ENCODE results near the gene NSG2. TPM values are rescaled to one million over a fixed set of nuclear protein-coding genes. Genes with fewer than 3 reads are reported as not detected.

Gene NSG2
- total and polyA plus RNA-seq, 2 donors (not counting 1 experiment from before 2014, with no cell fraction given), result not detected

DNA sequence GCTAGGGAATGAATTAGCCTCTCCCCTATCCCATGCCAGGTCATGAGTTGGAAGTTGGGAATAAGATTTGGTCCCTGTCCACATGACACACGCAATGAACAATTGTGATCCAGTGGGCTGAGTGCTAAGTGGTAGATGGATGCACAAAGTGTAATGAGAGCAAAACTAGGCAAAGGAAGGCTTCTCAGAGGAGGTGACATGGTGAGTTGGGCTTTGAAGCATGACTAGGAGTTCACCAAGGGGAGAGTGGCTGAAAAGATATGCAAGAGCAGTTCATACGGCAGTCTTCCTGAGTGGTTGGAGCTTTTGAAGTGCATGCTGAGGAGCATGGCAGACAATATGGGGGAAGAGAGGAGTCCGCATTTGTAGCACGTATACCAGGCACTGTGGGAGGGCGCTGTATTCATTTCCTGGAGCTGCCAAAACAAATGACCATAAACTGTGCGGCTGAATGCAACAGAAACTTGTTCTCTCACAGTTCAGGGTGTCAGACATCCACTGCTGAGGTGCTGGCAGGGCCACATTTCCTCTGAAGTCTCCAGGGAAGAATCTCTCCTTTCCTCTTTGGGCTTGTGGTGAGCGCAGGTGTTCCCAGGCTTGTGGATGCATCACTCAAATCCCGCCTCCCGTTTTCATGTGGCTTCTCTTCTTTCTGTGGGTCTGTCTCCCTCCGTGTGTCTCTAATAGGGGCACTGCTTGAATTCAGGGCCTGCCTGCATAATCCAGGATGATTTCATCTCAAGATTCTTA lies 49.5 kb downstream of the NSG2 start:
- no peaks in the 10 kb centered on the region for H3K36me3 ChIP-seq (replicated peaks in 1 of 2; ENCODE audit: control extremely low read depth in 1 of 2, control insufficient read depth in 1 of 2, extremely low read depth in 1 of 2, insufficient read depth in 2 of 2, low read length in 1 of 2)
- no peak overlapping the region for H3K27ac ChIP-seq (ENCODE audit: low read length in 2 of 2)
- no peaks in the 10 kb centered on the region for H3K79me2 ChIP-seq (ENCODE audit: control insufficient read depth, insufficient read depth, low read length)
- 37% methylated on average over 9 of the region's 10 CpGs for WGBS (ENCODE audit: insufficient coverage)
- H3K9me3 ChIP-seq (ENCODE audit: control extremely low read depth in 1 of 3, control insufficient read depth in 2 of 3, insufficient read depth in 1 of 3, low read length in 2 of 3), result peaks cover 0 to 14% (median 0%) of the 10 kb centered on the region in 3 donors
- POLR2A ChIA-PET, result no interaction called here
- ATAC-seq (ENCODE audit: low read depth), result no peak
- intact Hi-C loops (cut with micrococcal nuclease), result no loop called here
- TF ChIP-seq CTCF (IDR thresholded peaks at IDR 0.05), result no peak
- no peak for TF ChIP-seq EZH2 (IDR thresholded peaks at IDR 0.05; ENCODE audit: borderline replicate concordance, insufficient read depth, low read depth, low read length, poor library complexity, severe bottlenecking)
- no peaks in the 10 kb centered on the region for H3K27me3 ChIP-seq (replicated peaks in 1 of 4; ENCODE audit: control extremely low read depth in 1 of 4, control insufficient read depth in 3 of 4, insufficient read depth in 4 of 4, low read length in 3 of 4)
- H2AFZ ChIP-seq (ENCODE audit: insufficient read depth, low read depth, low read length, poor library complexity, severe bottlenecking), result no peak overlapping the region
- Mint-ChIP-seq H3K27ac (no peak overlapping the region), H3K4me1 (no peaks in the 10 kb centered on the region), H3K27me3 (peaks cover 9% of the 10 kb centered on the region), H3K4me3 (no peak overlapping the region), H3K9me3 (ENCODE audit: insufficient read depth) (no peaks in the 10 kb centered on the region)
- H3K4me1 ChIP-seq (ENCODE audit: control insufficient read depth in 2 of 2, insufficient read depth in 2 of 2, low read length in 2 of 2), result no peaks in the 10 kb centered on the region
- no peak for DNase-seq
- no peak overlapping the region for H3K4me2 ChIP-seq (replicated peaks; ENCODE audit: low read depth, low read length, poor library complexity, severe bottlenecking)
- H4K20me1 ChIP-seq (ENCODE audit: control insufficient read depth, insufficient read depth, low read length, poor library complexity, severe bottlenecking), result no peaks in the 10 kb centered on the region
- CTCF ChIA-PET, result no interaction called here
- no peak overlapping the region for H3K9ac ChIP-seq (ENCODE audit: low read length)
- H3K4me3 ChIP-seq (ENCODE audit: control extremely low read depth in 1 of 5, extremely low read depth in 1 of 5, insufficient read depth in 1 of 5, low read depth in 2 of 5, low read length in 4 of 5), result no peak overlapping the region

DNA sequence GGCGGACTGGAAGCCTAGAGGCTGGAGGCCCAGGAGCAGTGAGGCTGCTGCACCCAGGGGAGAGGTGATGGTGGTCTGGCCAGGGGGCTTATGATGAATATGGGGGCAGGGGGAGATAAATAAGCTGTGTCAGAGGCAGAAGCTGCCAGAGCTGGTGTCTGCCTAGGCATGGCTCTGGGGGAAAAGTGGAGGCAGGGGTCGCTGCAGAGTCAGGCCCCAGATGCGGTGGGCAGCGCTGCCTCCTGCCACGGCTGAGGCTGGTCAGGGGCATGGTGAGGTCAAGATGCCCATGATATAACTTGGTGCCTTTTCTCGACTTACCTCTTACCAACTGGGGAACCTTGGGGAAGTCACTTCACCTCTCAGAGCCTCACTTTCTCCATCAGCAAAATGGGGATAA lies 51.1 kb downstream of the NSG2 start:
- 68% methylated on average over 6 of the region's 6 CpGs for WGBS (ENCODE audit: insufficient coverage)
- no peak overlapping the region for H3K9ac ChIP-seq (ENCODE audit: low read length)
- POLR2A ChIA-PET, result no interaction called here
- H3K4me1 ChIP-seq (ENCODE audit: control insufficient read depth in 2 of 2, insufficient read depth in 2 of 2, low read length in 2 of 2), result no peaks in the 10 kb centered on the region
- no peak for ATAC-seq (ENCODE audit: low read depth)
- H4K20me1 ChIP-seq (ENCODE audit: control insufficient read depth, insufficient read depth, low read length, poor library complexity, severe bottlenecking), result no peaks in the 10 kb centered on the region
- CTCF ChIA-PET, result interaction anchor here (0.7 kb wide), 1 partner anchor 12 kb away, joined by 4 read pairs; no protein-coding TSS in a partner anchor
- no peak overlapping the region for H2AFZ ChIP-seq (ENCODE audit: insufficient read depth, low read depth, low read length, poor library complexity, severe bottlenecking)
- H3K79me2 ChIP-seq (ENCODE audit: control insufficient read depth, insufficient read depth, low read length), result no peaks in the 10 kb centered on the region
- H3K27ac ChIP-seq (ENCODE audit: low read length in 2 of 2), result no peak overlapping the region
- no peak overlapping the region for H3K4me3 ChIP-seq (ENCODE audit: control extremely low read depth in 1 of 5, extremely low read depth in 1 of 5, insufficient read depth in 1 of 5, low read depth in 2 of 5, low read length in 4 of 5)
- H3K9me3 ChIP-seq (ENCODE audit: control extremely low read depth in 1 of 3, control insufficient read depth in 2 of 3, insufficient read depth in 1 of 3, low read length in 2 of 3), result peaks cover 0 to 14% (median 0%) of the 10 kb centered on the region in 3 donors
- Mint-ChIP-seq H3K27me3 (peaks cover 9% of the 10 kb centered on the region), H3K9me3 (ENCODE audit: insufficient read depth) (no peaks in the 10 kb centered on the region), H3K27ac (no peak overlapping the region), H3K4me3 (no peak overlapping the region), H3K4me1 (no peaks in the 10 kb centered on the region)
- no peak for DNase-seq
- intact Hi-C loops (cut with micrococcal nuclease), result no loop called here
- TF ChIP-seq CTCF (IDR thresholded peaks at IDR 0.05) (no peak), EZH2 (IDR thresholded peaks at IDR 0.05; ENCODE audit: borderline replicate concordance, insufficient read depth, low read depth, low read length, poor library complexity, severe bottlenecking) (no peak)
- no peak overlapping the region for H3K4me2 ChIP-seq (replicated peaks; ENCODE audit: low read depth, low read length, poor library complexity, severe bottlenecking)
- no peaks in the 10 kb centered on the region for H3K36me3 ChIP-seq (replicated peaks in 1 of 2; ENCODE audit: control extremely low read depth in 1 of 2, control insufficient read depth in 1 of 2, extremely low read depth in 1 of 2, insufficient read depth in 2 of 2, low read length in 1 of 2)
- no peaks in the 10 kb centered on the region for H3K27me3 ChIP-seq (replicated peaks in 1 of 4; ENCODE audit: control extremely low read depth in 1 of 4, control insufficient read depth in 3 of 4, insufficient read depth in 4 of 4, low read length in 3 of 4)

Data from B cell (primary cell).